Raji (cell line): Measurements from ENCODE around the gene GRM5.

ENCODE experiments used
- POLR2A ChIP-seq: IDR thresholded peaks from 2 replicates; pipeline ENCODE4 v1.6.1; 2011; ENCODE audit warnings: low read depth, low read length, control low read depth; ENCODE audit not compliant: insufficient read depth

The GRM5 gene

DNA sequence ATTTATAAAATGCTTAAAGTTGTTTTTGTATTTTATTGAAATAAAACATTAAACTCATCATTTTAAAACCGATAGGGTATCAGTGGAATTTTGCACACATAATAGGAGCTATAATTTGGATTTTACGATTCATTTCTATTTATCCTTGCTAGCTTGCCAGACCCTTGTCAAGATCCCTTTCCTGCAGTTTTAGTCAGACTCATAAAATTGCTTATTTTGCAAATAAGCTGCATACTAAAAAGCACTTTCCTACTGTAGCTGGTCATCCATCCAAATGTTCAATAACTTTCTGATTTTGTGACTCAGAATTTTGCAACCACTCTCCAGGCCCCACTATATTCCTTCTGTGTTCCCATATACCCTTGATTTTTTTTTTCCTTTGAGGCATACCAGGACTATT, 489.0 kb downstream of the GRM5 start:
- TF ChIP-seq POLR2A = no peak

- TF ChIP-seq POLR2A = no peak
Measured at GRCh38 chr11:88575916-88576315, 489.9 kb downstream of the GRM5 start.

DNA sequence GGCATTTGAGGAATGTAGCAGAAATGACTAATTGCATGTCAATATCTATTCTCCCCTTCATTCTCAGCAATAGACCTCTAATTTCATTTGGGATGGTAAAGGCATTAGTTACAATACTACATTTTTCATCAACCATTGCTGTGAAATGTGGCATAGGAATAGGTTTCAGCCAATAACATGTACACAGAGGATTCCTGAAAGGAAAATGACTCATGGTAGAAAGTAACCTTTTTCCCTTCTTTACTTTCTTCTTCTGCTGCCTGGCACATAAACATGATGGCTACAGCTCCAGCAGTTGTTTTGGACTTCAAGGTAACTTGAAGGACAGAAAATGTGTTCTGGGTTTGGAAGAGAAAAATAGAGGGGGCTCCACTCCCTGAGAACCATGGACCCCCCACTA, 496.4 kb downstream of the GRM5 start:
- TF ChIP-seq POLR2A = no peak

GRCh38 chr11:88555829-88556202, 510.0 kb downstream of the GRM5 start:
- no peak for TF ChIP-seq POLR2A

GRCh38 chr11:88555018-88555828, 510.6 kb downstream of the GRM5 start:
- no peak for TF ChIP-seq POLR2A

- TF ChIP-seq POLR2A = no peak
Measured at GRCh38 chr11:88553204-88553603, 512.6 kb downstream of the GRM5 start.

DNA sequence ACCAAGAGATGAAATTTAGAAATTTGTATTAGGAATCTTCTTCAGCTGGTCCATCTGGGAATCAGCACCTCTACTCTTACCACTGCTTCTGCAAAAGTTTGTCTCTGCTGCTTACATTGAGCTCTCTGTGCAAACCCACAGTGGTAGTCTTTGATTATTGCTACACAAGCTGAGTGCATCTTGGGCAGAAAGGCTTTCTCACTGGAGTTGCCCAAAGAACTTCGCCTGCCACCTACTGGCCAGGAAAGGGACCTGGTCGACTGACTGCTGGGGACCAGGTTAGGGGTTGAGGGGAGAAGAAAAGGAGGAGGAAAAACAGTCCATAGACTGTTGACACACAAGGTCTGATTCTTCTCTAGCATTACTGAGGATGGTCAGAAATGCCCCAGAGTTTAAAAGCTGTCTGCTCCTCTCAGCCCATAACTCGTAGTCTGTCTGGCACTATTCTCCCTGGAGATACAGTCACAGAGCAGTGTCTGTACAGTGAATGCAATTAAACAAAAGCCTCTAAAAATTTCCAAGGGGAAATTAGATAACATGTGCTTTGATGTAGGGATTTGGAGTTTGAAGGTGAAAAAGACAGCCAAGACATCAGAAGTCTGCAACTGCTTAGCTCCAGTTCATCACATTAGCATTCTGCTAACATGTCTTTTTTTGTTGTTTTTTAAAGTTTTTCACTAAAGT, 513.3 kb downstream of the GRM5 start:
- no peak for TF ChIP-seq POLR2A

DNA sequence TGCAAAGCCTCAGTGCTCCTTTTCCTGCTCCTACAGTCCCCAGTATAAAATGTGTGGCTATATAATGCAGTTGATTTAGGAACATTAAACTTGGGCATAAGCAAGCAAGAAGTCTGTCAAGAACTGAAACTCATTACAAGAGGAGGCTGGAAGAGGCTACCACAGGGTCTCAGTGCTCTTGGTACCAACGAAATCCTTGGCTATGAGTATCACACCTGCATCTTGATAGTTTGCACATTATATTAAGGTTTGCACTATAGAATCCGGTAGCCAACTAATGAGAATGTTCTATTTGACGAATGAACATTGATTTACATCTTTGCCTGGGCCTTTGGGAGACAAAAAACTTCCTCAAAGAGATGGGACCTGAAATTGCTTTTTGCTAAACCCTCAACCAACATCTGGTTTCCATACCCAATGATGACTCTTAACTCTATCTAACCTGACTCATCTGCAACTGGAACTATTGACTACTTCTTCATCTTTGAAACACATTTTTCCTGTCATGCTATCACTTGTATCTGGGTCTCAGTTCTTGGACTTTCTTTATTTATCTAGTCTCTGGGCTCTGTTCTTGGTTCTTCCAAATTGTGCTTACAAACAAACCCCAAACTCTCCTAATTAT, 521.0 kb downstream of the GRM5 start:
- no peak for TF ChIP-seq POLR2A

DNA sequence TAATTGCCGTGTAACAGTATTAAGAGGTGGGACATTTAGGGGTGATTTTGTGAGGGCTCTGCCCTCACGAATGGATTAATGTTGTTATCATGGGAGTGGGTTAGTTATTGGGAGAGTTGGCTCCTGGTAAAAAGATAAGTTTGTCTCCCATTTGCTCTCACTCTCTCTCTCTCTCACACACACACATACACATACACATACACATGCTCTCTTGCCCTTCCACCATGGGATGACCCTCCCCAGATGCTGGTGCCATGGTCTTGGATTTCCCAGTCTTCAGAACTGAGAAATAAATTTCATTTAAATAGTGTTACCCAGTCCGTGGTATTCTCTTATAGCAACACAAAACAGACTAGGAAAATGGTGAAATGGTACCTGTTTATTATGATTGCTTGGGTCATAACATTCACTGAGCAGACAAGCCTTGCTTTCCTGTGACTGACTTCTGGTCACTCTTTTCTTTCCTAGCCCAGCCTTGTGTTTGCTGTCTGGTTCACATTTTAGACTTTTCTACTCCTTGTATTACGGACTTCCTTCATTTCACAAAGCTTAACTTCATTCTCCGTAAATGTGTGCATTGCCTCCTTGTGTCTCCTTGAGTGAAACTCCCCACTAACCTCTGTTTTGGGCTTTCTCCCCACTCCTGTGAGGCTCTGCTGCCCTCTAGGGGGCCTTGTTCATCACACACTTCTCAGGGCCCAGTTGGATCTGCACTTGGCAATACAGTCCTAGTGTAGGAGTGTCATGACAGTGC, 521.7 kb downstream of the GRM5 start:
- TF ChIP-seq POLR2A = no peak

- no peak for TF ChIP-seq POLR2A
Measured at GRCh38 chr11:88541006-88541405, 524.8 kb downstream of the GRM5 start.

- no peak for TF ChIP-seq POLR2A
Measured at GRCh38 chr11:88538098-88538497, 527.7 kb downstream of the GRM5 start.

DNA sequence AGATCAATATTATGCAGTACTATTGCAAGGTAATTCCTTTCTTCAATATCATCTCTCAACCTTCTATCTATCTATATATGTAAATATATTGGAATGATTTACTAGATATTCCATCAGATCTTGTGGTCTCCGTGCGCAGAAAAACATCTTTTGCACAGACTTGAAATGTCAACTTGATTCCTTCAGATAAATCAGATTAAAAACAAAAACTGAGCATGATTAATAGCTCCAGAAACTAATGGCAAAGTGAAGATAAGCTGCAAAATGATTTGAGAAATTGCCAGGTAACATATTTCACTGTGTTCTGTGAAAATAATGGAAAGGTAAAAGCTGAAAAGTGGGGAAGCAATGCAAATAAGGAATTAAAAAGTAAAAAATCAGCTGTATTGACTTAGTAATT, 528.2 kb downstream of the GRM5 start:
- TF ChIP-seq POLR2A = no peak

GRCh38 chr11:88536616-88537265, 529.0 kb downstream of the GRM5 start:
- TF ChIP-seq POLR2A = no peak

DNA sequence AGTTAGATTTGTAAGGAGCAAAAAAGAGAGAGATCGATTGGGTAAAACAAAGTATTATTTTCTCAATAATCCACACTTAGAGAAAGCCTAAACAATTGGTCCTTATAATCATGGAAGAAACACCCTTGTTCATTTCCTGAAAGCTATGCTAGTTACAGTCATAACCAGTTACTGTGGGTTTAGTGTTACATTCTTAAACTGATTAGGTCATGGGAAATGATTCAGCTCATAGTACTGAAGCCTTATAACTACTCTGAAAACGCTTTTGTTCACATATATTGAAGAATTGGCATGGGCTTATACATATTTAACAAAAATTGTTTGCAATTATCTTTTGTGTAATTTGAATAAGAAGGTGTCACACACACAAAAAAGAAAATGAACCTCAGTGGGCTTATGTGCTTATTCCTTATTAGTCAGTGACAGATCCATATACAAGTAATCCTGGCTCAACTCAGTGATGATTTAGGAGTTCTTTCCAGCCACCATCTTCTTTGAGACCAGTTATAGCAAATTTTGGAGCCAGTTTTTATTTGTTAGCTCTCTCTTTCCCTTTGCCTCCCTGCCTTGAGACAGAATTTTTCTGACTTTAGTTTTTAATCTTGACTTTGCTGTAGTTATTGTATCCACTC, 529.8 kb downstream of the GRM5 start:
- no peak for TF ChIP-seq POLR2A

DNA sequence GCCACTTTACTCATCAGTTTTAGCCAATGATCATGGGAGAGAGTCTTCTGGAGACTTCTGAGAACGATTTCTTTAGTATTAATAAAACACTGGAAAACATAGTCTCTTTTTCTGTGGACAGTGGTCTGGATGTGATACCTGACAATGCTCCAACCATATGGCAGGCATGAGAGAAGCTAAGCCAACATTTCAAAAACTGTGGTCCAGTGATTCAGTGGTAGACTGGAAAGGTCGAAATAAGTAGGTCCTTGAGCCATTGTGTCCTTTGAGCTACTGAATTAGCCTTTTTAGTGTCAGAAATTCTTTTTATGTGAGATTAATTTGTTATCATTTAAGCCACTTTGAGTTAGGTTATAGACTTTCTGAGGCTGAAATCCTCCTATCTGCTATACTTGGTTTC, 530.5 kb downstream of the GRM5 start:
- TF ChIP-seq POLR2A = no peak

DNA sequence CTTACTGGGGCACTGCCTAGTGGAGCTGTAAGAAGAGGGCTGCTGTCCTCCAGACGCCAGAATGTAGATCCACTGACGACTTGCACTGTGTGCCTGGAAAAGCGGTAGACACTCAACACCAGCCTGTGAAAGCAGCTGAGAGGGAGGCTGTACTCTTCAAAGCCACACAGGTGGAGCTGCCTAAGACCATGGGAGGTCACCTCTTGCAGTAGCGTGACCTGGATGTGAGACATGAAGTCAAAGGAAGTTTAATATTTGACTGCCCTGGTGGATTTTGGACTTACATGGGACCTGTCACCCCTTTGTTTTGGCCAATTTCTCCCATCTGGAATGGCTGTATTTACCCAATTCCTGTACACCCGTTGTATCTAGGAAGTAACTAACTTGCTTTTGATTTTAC, 531.6 kb downstream of the GRM5 start:
- TF ChIP-seq POLR2A = no peak
